ENCODE results near the gene SLC4A1AP. TPM values are rescaled to one million over a fixed set of nuclear protein-coding genes. Genes with fewer than 3 reads are reported as not detected.

The SLC4A1AP gene
- total RNA-seq, 6 donors from 2014 or later = 15.8 to 44.0 (median 21.6) TPM

DNA sequence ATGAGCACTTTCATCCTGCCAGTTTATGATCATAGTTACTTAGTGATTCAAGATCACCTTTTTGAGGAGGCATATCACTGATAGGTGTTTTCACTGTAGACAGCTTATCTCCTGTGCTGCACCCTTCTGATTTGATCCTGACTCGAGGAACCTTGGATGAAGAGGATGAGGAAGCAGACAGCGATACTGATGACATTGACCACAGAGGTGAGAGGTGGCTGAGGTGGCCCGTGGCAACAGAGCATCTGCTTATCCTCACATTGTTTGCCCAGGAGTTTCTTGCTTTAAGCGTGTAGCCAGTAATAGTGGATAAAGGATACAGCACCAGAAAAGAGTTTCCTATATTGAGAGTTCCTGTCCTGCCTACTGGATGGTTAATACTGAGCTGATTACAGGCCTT is 16.0 kb upstream of the SLC4A1AP start:
- Histone ChIP-seq H3K27ac (no peak overlapping the region), H3K36me3 (peaks cover 20 to 100% (median 64%) of the 10 kb centered on the region in 4 donors), H3K4me3 (no peak overlapping the region), H3K27me3 (no peaks in the 10 kb centered on the region), H3K9me3 (no peaks in the 10 kb centered on the region), H3K4me1 (no peaks in the 10 kb centered on the region)
- DNase-seq (no peak), ATAC-seq (ENCODE audit: low FRiP score in 2 of 2) (no peak)
- 90 to 92% methylated on average over 4 of the region's 4 CpGs for WGBS, 2 donors
- no peak for TF ChIP-seq EP300 (IDR thresholded peaks at IDR 0.05)
- TF ChIP-seq, protein P1, sequence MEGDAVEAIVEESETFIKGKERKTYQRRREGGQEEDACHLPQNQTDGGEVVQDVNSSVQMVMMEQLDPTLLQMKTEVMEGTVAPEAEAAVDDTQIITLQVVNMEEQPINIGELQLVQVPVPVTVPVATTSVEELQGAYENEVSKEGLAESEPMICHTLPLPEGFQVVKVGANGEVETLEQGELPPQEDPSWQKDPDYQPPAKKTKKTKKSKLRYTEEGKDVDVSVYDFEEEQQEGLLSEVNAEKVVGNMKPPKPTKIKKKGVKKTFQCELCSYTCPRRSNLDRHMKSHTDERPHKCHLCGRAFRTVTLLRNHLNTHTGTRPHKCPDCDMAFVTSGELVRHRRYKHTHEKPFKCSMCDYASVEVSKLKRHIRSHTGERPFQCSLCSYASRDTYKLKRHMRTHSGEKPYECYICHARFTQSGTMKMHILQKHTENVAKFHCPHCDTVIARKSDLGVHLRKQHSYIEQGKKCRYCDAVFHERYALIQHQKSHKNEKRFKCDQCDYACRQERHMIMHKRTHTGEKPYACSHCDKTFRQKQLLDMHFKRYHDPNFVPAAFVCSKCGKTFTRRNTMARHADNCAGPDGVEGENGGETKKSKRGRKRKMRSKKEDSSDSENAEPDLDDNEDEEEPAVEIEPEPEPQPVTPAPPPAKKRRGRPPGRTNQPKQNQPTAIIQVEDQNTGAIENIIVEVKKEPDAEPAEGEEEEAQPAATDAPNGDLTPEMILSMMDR (IDR thresholded peaks at IDR 0.05) = no peak
- no peak for TF ChIP-seq POLR2A (IDR thresholded peaks at IDR 0.05)
- TF ChIP-seq POLR2AphosphoS5 (IDR thresholded peaks at IDR 0.05) = no peak

DNA sequence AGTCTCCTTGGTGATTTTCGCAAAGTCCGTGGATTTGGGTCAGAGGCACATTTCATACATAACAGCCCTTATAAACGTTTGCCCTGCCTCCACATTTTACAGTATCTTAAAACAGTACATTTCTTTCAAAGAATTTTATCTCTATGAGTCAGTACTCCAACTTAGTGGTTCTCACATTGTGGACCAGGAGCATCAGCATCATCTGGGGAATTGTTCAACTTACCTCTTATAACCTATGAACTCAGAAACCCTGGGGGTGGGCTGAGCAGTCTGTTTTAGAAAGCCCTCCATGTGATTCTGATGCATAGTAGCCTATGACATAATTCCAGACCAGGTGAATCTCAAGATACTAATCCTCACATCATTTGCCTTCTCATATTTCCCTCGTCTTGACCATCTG is 12.6 kb upstream of the SLC4A1AP start:
- DNase-seq (no peak), ATAC-seq (ENCODE audit: low FRiP score in 2 of 2) (no peak)
- H3K27ac ChIP-seq = no peak overlapping the region
- no peak overlapping the region for H3K4me3 ChIP-seq
- TF ChIP-seq, protein P1 (IDR thresholded peaks at IDR 0.05) = no peak
- TF ChIP-seq POLR2AphosphoS5 (IDR thresholded peaks at IDR 0.05) = no peak
- TF ChIP-seq EP300 (IDR thresholded peaks at IDR 0.05) = no peak
- TF ChIP-seq POLR2A (IDR thresholded peaks at IDR 0.05) = no peak
- no peaks in the 10 kb centered on the region for H3K4me1 ChIP-seq
- WGBS, 2 donors = 84 to 87% methylated on average over 4 of the region's 4 CpGs
- H3K9me3 ChIP-seq = no peaks in the 10 kb centered on the region
- H3K27me3 ChIP-seq = no peaks in the 10 kb centered on the region
- peaks cover 28 to 100% (median 80%) of the 10 kb centered on the region in 4 donors for H3K36me3 ChIP-seq

DNA sequence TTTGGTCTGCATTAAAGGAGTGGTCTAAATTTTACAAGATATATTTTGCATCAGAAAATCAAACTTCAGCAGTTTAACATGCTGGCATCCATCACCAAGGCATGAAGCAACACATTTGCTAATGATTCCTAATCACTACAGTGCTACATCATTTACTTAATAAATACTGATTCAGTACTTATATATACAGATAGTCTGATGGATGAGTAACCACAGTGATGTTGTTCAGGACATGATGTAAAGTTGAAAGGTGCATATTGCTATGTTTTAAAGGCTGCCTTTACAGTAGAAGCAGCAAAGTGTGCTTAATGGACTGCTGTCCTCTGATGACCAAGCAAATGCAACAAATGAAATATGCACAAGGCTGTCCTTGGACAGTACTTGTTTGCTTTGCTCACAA is 11.3 kb upstream of the SLC4A1AP start:
- Histone ChIP-seq H3K4me1 (no peaks in the 10 kb centered on the region), H3K36me3 (peaks cover 34 to 100% (median 85%) of the 10 kb centered on the region in 4 donors), H3K4me3 (no peak overlapping the region), H3K27me3 (no peaks in the 10 kb centered on the region), H3K9me3 (no peaks in the 10 kb centered on the region), H3K27ac (no peak overlapping the region)
- DNase-seq (no peak), ATAC-seq (ENCODE audit: low FRiP score in 2 of 2) (no peak)
- TF ChIP-seq, protein P1 (IDR thresholded peaks at IDR 0.05) = no peak
- TF ChIP-seq POLR2AphosphoS5 (IDR thresholded peaks at IDR 0.05) (no peak), EP300 (IDR thresholded peaks at IDR 0.05) (no peak), POLR2A (IDR thresholded peaks at IDR 0.05) (no peak)

DNA sequence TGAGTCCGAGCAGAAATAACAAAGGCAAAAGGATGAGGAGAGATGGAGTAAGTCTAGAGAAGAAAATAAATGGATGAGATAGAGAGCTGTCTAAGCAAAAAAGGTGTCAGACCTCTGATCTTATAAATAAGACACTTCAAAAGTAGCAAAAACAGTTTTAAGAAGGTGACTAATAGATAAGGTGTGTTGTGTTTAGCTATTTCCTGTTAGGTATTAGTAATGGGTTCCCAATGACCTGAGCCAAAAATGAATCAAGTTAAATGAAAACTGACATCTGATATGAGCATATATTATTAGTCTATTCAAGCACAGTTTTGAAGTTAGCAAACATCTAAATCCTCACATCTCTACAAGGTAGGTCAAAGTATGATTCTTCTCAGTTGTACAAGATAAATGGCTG is 10.9 kb upstream of the SLC4A1AP start:
- H3K9me3 ChIP-seq = no peaks in the 10 kb centered on the region
- DNase-seq = no peak
- peaks cover 36 to 100% (median 85%) of the 10 kb centered on the region in 4 donors for H3K36me3 ChIP-seq
- no peak for ATAC-seq (ENCODE audit: low FRiP score in 2 of 2)
- no peak overlapping the region for H3K27ac ChIP-seq
- TF ChIP-seq POLR2A (IDR thresholded peaks at IDR 0.05) (no peak), POLR2AphosphoS5 (IDR thresholded peaks at IDR 0.05) (no peak), EP300 (IDR thresholded peaks at IDR 0.05) (no peak)
- TF ChIP-seq, protein P1 (IDR thresholded peaks at IDR 0.05) = no peak
- H3K4me1 ChIP-seq = no peaks in the 10 kb centered on the region
- H3K27me3 ChIP-seq = no peaks in the 10 kb centered on the region
- 89 to 90% methylated on average over 1 of the region's 1 CpG for WGBS, 2 donors
- H3K4me3 ChIP-seq = no peak overlapping the region

DNA sequence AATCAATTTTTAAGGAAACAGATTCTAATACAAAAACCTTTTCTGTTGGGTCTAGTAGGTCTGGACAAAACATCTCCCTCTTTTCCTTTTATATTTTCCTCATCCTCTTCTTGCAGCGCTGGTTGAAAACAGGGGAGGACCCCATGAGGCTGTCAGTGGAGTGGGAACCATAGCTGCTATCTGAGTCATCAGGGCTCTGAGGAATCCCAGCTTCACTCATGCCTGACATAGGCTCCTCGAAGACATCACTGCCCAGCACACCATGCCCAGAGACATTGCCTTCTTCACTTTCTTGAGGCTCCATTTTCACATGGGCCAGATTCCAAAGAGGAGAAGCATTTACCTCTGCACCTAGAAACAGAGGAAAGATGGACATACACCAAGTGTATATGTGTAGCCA is 10.3 kb upstream of the SLC4A1AP start:
- Histone ChIP-seq H3K4me3 (no peak overlapping the region), H3K36me3 (peaks cover 36 to 100% (median 80%) of the 10 kb centered on the region in 4 donors), H3K27me3 (no peaks in the 10 kb centered on the region), H3K27ac (no peak overlapping the region), H3K9me3 (no peaks in the 10 kb centered on the region), H3K4me1 (no peaks in the 10 kb centered on the region)
- ATAC-seq (ENCODE audit: low FRiP score in 2 of 2) (no peak), DNase-seq (no peak)
- 89 to 100% methylated on average over 2 of the region's 2 CpGs for WGBS, 2 donors
- TF ChIP-seq POLR2A (IDR thresholded peaks at IDR 0.05) (no peak), POLR2AphosphoS5 (IDR thresholded peaks at IDR 0.05) (no peak), EP300 (IDR thresholded peaks at IDR 0.05) (no peak)
- TF ChIP-seq, protein P1 (IDR thresholded peaks at IDR 0.05) = no peak

All from upper lobe of left lung (tissue), 6 donors.